H9 (cell line): Measurements from ENCODE around the gene SDK1. TPM values are rescaled to one million over a fixed set of nuclear protein-coding genes. Genes with fewer than 3 reads are reported as not detected.

Experiments
- DNase-seq: peaks from one replicate; pipeline ENCODE4 v3.0.0-alpha.2; 2017
- H2AFZ ChIP-seq: one replicate; pipeline ENCODE4 v1.6.1; 2013; ENCODE audit warnings: mild to moderate bottlenecking, low read length, control low read depth, moderate library complexity
- H2AK5ac ChIP-seq: 2 replicates; pipeline ENCODE4 v1.6.1; 2013; ENCODE audit warnings: low read length, control low read depth, mixed read lengths; ENCODE audit not compliant: insufficient read length
- H2BK120ac ChIP-seq: one replicate; pipeline ENCODE4 v1.6.1; 2013; ENCODE audit warnings: low read depth, mild to moderate bottlenecking, low read length, control low read depth, inconsistent platforms; ENCODE audit not compliant: poor library complexity, severe bottlenecking
- H2BK12ac ChIP-seq: 2 replicates; pipeline ENCODE4 v1.6.1; 2013; ENCODE audit warnings: low read length, control low read depth, mixed read lengths, low read depth; ENCODE audit not compliant: insufficient read length
- H2BK15ac ChIP-seq: 2 replicates; pipeline ENCODE4 v1.6.1; 2013; ENCODE audit warnings: low read depth, low read length, control low read depth
- H2BK20ac ChIP-seq: one replicate; pipeline ENCODE4 v1.6.1; 2013; ENCODE audit warnings: low read depth, mild to moderate bottlenecking, low read length, control low read depth, inconsistent platforms; ENCODE audit not compliant: poor library complexity, severe bottlenecking
- H2BK5ac ChIP-seq: 2 replicates; pipeline ENCODE4 v1.6.1; 2013; ENCODE audit warnings: low read length, control low read depth, mixed read lengths; ENCODE audit not compliant: insufficient read length
- H3K14ac ChIP-seq: 2 replicates; pipeline ENCODE4 v1.6.1; 2013; ENCODE audit warnings: low read length, control low read depth; ENCODE audit not compliant: insufficient read depth
- H3K18ac ChIP-seq: 2 replicates; pipeline ENCODE4 v1.6.1; 2013; ENCODE audit warnings: low read depth, mild to moderate bottlenecking, mixed read lengths, low read length, control low read depth; ENCODE audit not compliant: insufficient read length
- H3K23ac ChIP-seq: 2 replicates; pipeline ENCODE4 v1.6.1; 2013; ENCODE audit warnings: low read length, control low read depth, mixed read lengths, low read depth; ENCODE audit not compliant: insufficient read length
- H3K23me2 ChIP-seq: 2 replicates; pipeline ENCODE4 v1.6.1; 2013; ENCODE audit warnings: low read depth, mild to moderate bottlenecking, mixed read lengths, low read length, control low read depth; ENCODE audit not compliant: insufficient read length, poor library complexity, severe bottlenecking
- H3K27ac ChIP-seq: 2 replicates; pipeline ENCODE4 v1.5.1; 2013; ENCODE audit warnings: low read length, control low read depth, mixed read lengths, low read depth; ENCODE audit not compliant: insufficient read length
- H3K27me3 ChIP-seq: 2 replicates; pipeline ENCODE4 v1.6.1; 2013; ENCODE audit warnings: low read length, control low read depth, inconsistent platforms; ENCODE audit not compliant: insufficient read depth
- H3K4ac ChIP-seq: 2 replicates; pipeline ENCODE4 v1.6.1; 2013; ENCODE audit warnings: low read depth, mild to moderate bottlenecking, control low read depth, inconsistent platforms, low read length, moderate library complexity
- H3K4me1 ChIP-seq: 2 replicates; pipeline ENCODE4 v1.6.1; 2013; ENCODE audit warnings: low read length, control low read depth, inconsistent platforms; ENCODE audit not compliant: insufficient read depth
- H3K4me2 ChIP-seq: 2 replicates; pipeline ENCODE4 v1.6.1; 2013; ENCODE audit warnings: low read length, control low read depth, mixed read lengths; ENCODE audit not compliant: insufficient read length, insufficient read depth
- H3K56ac ChIP-seq: 2 replicates; pipeline ENCODE4 v1.6.1; 2013; ENCODE audit warnings: low read depth, mild to moderate bottlenecking, mixed read lengths, low read length, control low read depth; ENCODE audit not compliant: insufficient read length
- H3K79me1 ChIP-seq: 2 replicates; pipeline ENCODE4 v1.6.1; 2013; ENCODE audit warnings: low read depth, mild to moderate bottlenecking, moderate library complexity, low read length, control low read depth, inconsistent platforms; ENCODE audit not compliant: insufficient read depth, poor library complexity, severe bottlenecking
- H3K79me2 ChIP-seq: 2 replicates; pipeline ENCODE4 v1.6.1; 2013; ENCODE audit warnings: low read length, control low read depth, inconsistent platforms; ENCODE audit not compliant: insufficient read depth
- H3K9ac ChIP-seq: 2 replicates; pipeline ENCODE4 v1.6.1; 2013; ENCODE audit warnings: low read length, control low read depth, mixed read lengths; ENCODE audit not compliant: insufficient read length; ENCODE audit errors: extremely low read depth
- H3K9me3 ChIP-seq: one replicate; pipeline ENCODE4 v1.6.1; 2013; ENCODE audit warnings: low read depth, low read length, inconsistent platforms; ENCODE audit not compliant: control insufficient read depth
- H3T11ph ChIP-seq: one replicate; pipeline ENCODE4 v1.6.1; 2013; ENCODE audit warnings: mild to moderate bottlenecking, low read length, control low read depth, inconsistent platforms
- H4K20me1 ChIP-seq: one replicate; pipeline ENCODE4 v1.6.1; 2013; ENCODE audit not compliant: control insufficient read depth, insufficient read length, insufficient read depth
- H4K5ac ChIP-seq: 2 replicates; pipeline ENCODE4 v1.6.1; 2013; ENCODE audit warnings: low read depth, mild to moderate bottlenecking, mixed read lengths, low read length, control low read depth; ENCODE audit not compliant: insufficient read length
- H4K8ac ChIP-seq: replicated peaks from 2 replicates; pipeline ENCODE4 v1.6.1; 2013; ENCODE audit warnings: low read length, control low read depth, mixed read lengths, low read depth; ENCODE audit not compliant: insufficient read length
- H4K91ac ChIP-seq: 2 replicates; pipeline ENCODE4 v1.6.1; 2013; ENCODE audit warnings: low read depth, mild to moderate bottlenecking, moderate library complexity, mixed read lengths, low read length, control low read depth; ENCODE audit not compliant: insufficient read length
- H3K27ac Mint-ChIP-seq, 3 experiments: 2 replicates in 2 of 3; 3 replicates in 1 of 3; pipeline ENCODE4 v1.8.0; 2020 to 2021; ENCODE audit warnings: mixed read lengths in 3 of 3, mild to moderate bottlenecking in 1 of 3, moderate library complexity in 1 of 3
- H3K27me3 Mint-ChIP-seq: 2 replicates; pipeline ENCODE4 v1.8.0; 2021; ENCODE audit warnings: low read depth, mild to moderate bottlenecking, moderate library complexity, mixed read lengths
- H3K36me3 Mint-ChIP-seq, 3 experiments: 2 replicates in 2 of 3; 3 replicates in 1 of 3; pipeline ENCODE4 v1.8.0; 2020 to 2021; ENCODE audit warnings: low read depth in 3 of 3, mixed read lengths in 3 of 3; ENCODE audit not compliant: insufficient read depth in 1 of 3
- H3K4me1 Mint-ChIP-seq, 2 experiments: 2 replicates each; pipeline ENCODE4 v1.8.0; 2020; ENCODE audit warnings: mixed read lengths in 2 of 2
- H3K4me3 Mint-ChIP-seq, 2 experiments: 2 replicates in 1 of 2; 3 replicates in 1 of 2; pipeline ENCODE4 v1.8.0; 2020 to 2021; ENCODE audit warnings: mild to moderate bottlenecking in 2 of 2, mixed read lengths in 2 of 2, moderate library complexity in 1 of 2
- H3K9me3 Mint-ChIP-seq, 2 experiments: 2 replicates in 1 of 2; 3 replicates in 1 of 2; pipeline ENCODE4 v1.8.0; 2020; ENCODE audit warnings: mild to moderate bottlenecking in 2 of 2, mixed read lengths in 2 of 2, moderate library complexity in 1 of 2
- CTCF ChIP-seq: fragments of 200-600 bp; sonication (generic); conservative IDR thresholded peaks from 3 replicates; pipeline ENCODE4 v1.8.0; 2021; ENCODE audit warnings: antibody characterized with exemption, mild to moderate bottlenecking
- WGBS: extraction: QIAGEN DNeasy Blood & Tissue Kit; methylation state at CpG from one replicate; pipeline ENCODE4 v1.1.7; 2013; ENCODE audit warnings: missing lambda C conversion rate, low lambda C conversion rate, mixed read lengths; ENCODE audit not compliant: insufficient read length; ENCODE audit errors: extremely low coverage; 5-methylcytosine and 5-hydroxymethylcytosine counted together
- total RNA-seq: library from RNA; stranded (reverse); gene quantifications from 2 replicates; pipeline ENCODE4 v1.2.1, GENCODE V29; 2021

SDK1 gene
- total RNA-seq, 1 experiment from 2014 or later, result 8.7 TPM

- no peak overlapping the region for H4K91ac ChIP-seq
- TF ChIP-seq CTCF, result no peak
- no peaks in the 10 kb centered on the region for H4K20me1 ChIP-seq
- no peaks in the 10 kb centered on the region for H3K23me2 ChIP-seq
- no peaks in the 10 kb centered on the region for H3K79me1 ChIP-seq
- H3K27me3 ChIP-seq, result no peaks in the 10 kb centered on the region
- H2BK120ac ChIP-seq, result no peak overlapping the region
- H3K79me2 ChIP-seq, result no peaks in the 10 kb centered on the region
- Mint-ChIP-seq H3K4me3 (no peak overlapping the region), H3K36me3 (no peaks in the 10 kb centered on the region), H3K27me3 (no peaks in the 10 kb centered on the region), H3K27ac (peak overlapping the region in 1 of 3 experiments; percentile 96; a peak in 1 of 7 replicates), H3K9me3 (no peaks in the 10 kb centered on the region), H3K4me1 (peaks cover 15 to 19% of the 10 kb centered on the region in 2 experiments)
- DNase-seq, result no peak
- H3K18ac ChIP-seq, result no peak overlapping the region
- H3K27ac ChIP-seq, result no peak overlapping the region
- no peak overlapping the region for H2BK20ac ChIP-seq
- no peak overlapping the region for H3T11ph ChIP-seq
- no peak overlapping the region for H3K56ac ChIP-seq
- H4K5ac ChIP-seq, result no peak overlapping the region
- no peak overlapping the region for H2AFZ ChIP-seq
- H3K4me2 ChIP-seq, result no peak overlapping the region
- H2AK5ac ChIP-seq, result no peak overlapping the region
- no peak overlapping the region for H2BK5ac ChIP-seq
- H3K4me1 ChIP-seq, result peaks cover 4% of the 10 kb centered on the region
- H2BK15ac ChIP-seq, result no peak overlapping the region
- H4K8ac ChIP-seq, result no peak overlapping the region
- H2BK12ac ChIP-seq, result no peak overlapping the region
- H3K9ac ChIP-seq, result no peak overlapping the region
- WGBS, result no CpG with 5 or more reads among the region's 4 CpGs
- no peak overlapping the region for H3K4ac ChIP-seq
- no peak overlapping the region for H3K23ac ChIP-seq
- H3K9me3 ChIP-seq, result no peaks in the 10 kb centered on the region
- no peak overlapping the region for H3K14ac ChIP-seq
Measured at GRCh38 chr7:3429981-3430380, 128.9 kb downstream of the SDK1 start.
